GM12878 (cell line): ENCODE data around the gene CDC34. TPM values are rescaled to one million over a fixed set of nuclear protein-coding genes. Genes with fewer than 3 reads are reported as not detected.
A peak's percentile ranks its signal among the peaks of the same experiment; 100 is the strongest.

ENCODE experiments used
- FOXK2 ChIP-seq: fragments of 450-650 bp; IDR thresholded peaks from 2 replicates; pipeline ENCODE4 v1.6.1; 2017; ENCODE audit warnings: mild to moderate bottlenecking, moderate library complexity
- IRF4 ChIP-seq: IDR thresholded peaks from 2 replicates; pipeline ENCODE4 v1.6.1; 2011; ENCODE audit warnings: low read depth, low read length
- LARP7 ChIP-seq: fragments of 450-650 bp; IDR thresholded peaks from 2 replicates; pipeline ENCODE4 v1.6.1; 2017; ENCODE audit warnings: mild to moderate bottlenecking
- MYB ChIP-seq: fragments of 150-350 bp; IDR thresholded peaks from 2 replicates; pipeline ENCODE4 v1.6.1; 2014; ENCODE audit warnings: mild to moderate bottlenecking, low read depth, low read length, borderline replicate concordance
- MYC ChIP-seq: IDR thresholded peaks from 2 replicates; pipeline ENCODE4 v1.6.1; 2011; ENCODE audit warnings: mild to moderate bottlenecking, low read length, moderate library complexity, inconsistent platforms; ENCODE audit not compliant: insufficient read depth, insufficient replicate concordance, insufficient read length, severe bottlenecking
- NFIC ChIP-seq: IDR thresholded peaks from 2 replicates; pipeline ENCODE4 v1.6.1; 2012; ENCODE audit warnings: low read depth, mild to moderate bottlenecking, inconsistent platforms, low read length, moderate library complexity
- NR2C2 ChIP-seq: IDR thresholded peaks from 2 replicates; pipeline ENCODE4 v1.6.1; 2011; ENCODE audit warnings: borderline replicate concordance, low read depth; ENCODE audit not compliant: control insufficient read depth, insufficient read length
- SMARCA5 ChIP-seq: fragments of 450-650 bp; IDR thresholded peaks from 2 replicates; pipeline ENCODE4 v1.6.1; 2017; ENCODE audit warnings: mild to moderate bottlenecking
- SRF ChIP-seq, 2 experiments: IDR thresholded peaks; 2 replicates each; pipeline ENCODE4 v1.6.1; 2011; ENCODE audit warnings: low read depth in 2 of 2, low read length in 2 of 2, mild to moderate bottlenecking in 1 of 2, moderate library complexity in 1 of 2
- STAT1 ChIP-seq: fragments of 450-650 bp; conservative IDR thresholded peaks from 2 replicates; pipeline ENCODE4 v1.6.1; 2014; ENCODE audit warnings: antibody characterized with exemption, mild to moderate bottlenecking
- YY1 ChIP-seq: IDR thresholded peaks from 2 replicates; pipeline ENCODE4 v1.6.1; 2011; ENCODE audit warnings: low read depth, mild to moderate bottlenecking, low read length
- ZZZ3 ChIP-seq: IDR thresholded peaks from 2 replicates; pipeline ENCODE4 v1.6.1; 2011; ENCODE audit warnings: low read depth; ENCODE audit not compliant: control insufficient read depth, insufficient read length
- polyA plus RNA-seq, 11 experiments: library from polyadenylated mRNA; depleted of rRNA in 4 of 11; unstranded in 6 of 11; stranded (reverse) in 5 of 11; fragments of >200 nt; fragmentation: Nextera tagmentation in 4 of 11; fragmentation: Illumina TruSeq in 1 of 11; extraction: Ambion mirVana in 4 of 11; extraction: Trizol in 1 of 11; gene quantifications; 1 replicate in 1 of 11; 2 replicates in 10 of 11; pipeline versions ENCODE4 v1.2.1 to v1.2.3, GENCODE V29; 2011 to 2016; ENCODE audit warnings: inconsistent platforms in 2 of 11, missing spikeins in 2 of 11, low read depth in 1 of 11
- total RNA-seq, 4 experiments: library from RNA; depleted of rRNA in 3 of 4; stranded (reverse); fragments of >200 nt in 3 of 4; fragmentation: Illumina TruSeq in 1 of 4; extraction: Trizol in 1 of 4; gene quantifications; 2 replicates each; pipeline versions ENCODE4 v1.2.1 to v1.2.3, GENCODE V29; 2013 to 2021
- TF ChIP-seq, protein P1 (sequence below): IDR thresholded peaks from 2 replicates; pipeline ENCODE4 v1.6.1; 2012; ENCODE audit warnings: improper control_type of control experiment, low read depth, low read length; ENCODE audit not compliant: insufficient replicate concordance
- TF ChIP-seq, protein P2 (sequence below), 3 experiments: IDR thresholded peaks in 2 of 3; conservative IDR thresholded peaks in 1 of 3; 2 replicates each; pipeline ENCODE4 v1.5.1; 2011; ENCODE audit warnings: low read depth in 3 of 3, low read length in 3 of 3, mild to moderate bottlenecking in 3 of 3, control low read depth in 2 of 3, moderate library complexity in 2 of 3, inconsistent platforms in 1 of 3, mixed read lengths in 1 of 3; ENCODE audit not compliant: control insufficient read depth in 2 of 3, insufficient read depth in 1 of 3; ENCODE audit errors: extremely low read depth in 1 of 3
- TF ChIP-seq, protein P3 (sequence below): fragments of 450-650 bp; IDR thresholded peaks from 2 replicates; pipeline ENCODE4 v1.6.1; 2014; ENCODE audit warnings: mild to moderate bottlenecking
- TF ChIP-seq, protein P4 (sequence below): fragments of 450-650 bp; IDR thresholded peaks from 2 replicates; pipeline ENCODE4 v1.6.1; 2016; ENCODE audit warnings: mild to moderate bottlenecking

Gene CDC34
- total and polyA plus RNA-seq, 10 of the 15 experiments (the other 5 are each of a cell fraction or from before 2014, with no cell fraction given) = 0.31 to 48.9 (median 28.5) TPM

DNA sequence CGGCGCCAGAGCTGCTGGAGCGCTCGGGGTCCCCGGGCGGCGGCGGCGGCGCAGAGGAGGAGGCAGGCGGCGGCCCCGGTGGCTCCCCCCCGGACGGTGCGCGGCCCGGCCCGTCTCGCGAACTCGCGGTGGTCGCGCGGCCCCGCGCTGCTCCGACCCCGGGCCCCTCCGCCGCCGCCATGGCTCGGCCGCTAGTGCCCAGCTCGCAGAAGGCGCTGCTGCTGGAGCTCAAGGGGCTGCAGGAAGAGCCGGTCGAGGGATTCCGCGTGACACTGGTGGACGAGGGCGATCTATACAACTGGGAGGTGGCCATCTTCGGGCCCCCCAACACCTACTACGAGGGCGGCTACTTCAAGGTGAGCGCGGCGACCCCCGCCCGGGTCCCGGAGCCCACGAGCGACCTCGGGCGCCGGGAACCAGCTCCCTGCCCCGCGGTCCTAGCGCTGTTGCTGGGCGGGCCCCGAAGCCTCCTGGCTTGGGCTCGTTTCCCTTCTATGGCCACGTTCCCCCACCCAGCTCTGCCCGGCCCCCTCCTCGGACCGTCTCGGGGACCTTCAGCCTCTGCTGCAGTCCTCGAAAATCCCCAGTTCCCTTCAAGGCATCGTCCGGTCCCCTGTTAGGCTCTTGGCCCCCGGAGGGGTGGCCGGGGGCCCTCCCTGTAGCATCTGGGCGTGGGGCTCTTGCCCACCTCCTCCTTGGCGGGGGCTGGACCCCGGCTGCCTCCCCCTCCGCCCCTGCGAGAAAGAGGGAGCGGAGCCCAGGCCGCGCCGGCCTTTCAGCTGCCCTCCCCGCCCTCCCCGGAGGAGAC lies at the start of gene CDC34 (continued):
- peak; percentile 40; the same call in 1 of the 2 replicates for TF ChIP-seq YY1
- TF ChIP-seq, protein P1, sequence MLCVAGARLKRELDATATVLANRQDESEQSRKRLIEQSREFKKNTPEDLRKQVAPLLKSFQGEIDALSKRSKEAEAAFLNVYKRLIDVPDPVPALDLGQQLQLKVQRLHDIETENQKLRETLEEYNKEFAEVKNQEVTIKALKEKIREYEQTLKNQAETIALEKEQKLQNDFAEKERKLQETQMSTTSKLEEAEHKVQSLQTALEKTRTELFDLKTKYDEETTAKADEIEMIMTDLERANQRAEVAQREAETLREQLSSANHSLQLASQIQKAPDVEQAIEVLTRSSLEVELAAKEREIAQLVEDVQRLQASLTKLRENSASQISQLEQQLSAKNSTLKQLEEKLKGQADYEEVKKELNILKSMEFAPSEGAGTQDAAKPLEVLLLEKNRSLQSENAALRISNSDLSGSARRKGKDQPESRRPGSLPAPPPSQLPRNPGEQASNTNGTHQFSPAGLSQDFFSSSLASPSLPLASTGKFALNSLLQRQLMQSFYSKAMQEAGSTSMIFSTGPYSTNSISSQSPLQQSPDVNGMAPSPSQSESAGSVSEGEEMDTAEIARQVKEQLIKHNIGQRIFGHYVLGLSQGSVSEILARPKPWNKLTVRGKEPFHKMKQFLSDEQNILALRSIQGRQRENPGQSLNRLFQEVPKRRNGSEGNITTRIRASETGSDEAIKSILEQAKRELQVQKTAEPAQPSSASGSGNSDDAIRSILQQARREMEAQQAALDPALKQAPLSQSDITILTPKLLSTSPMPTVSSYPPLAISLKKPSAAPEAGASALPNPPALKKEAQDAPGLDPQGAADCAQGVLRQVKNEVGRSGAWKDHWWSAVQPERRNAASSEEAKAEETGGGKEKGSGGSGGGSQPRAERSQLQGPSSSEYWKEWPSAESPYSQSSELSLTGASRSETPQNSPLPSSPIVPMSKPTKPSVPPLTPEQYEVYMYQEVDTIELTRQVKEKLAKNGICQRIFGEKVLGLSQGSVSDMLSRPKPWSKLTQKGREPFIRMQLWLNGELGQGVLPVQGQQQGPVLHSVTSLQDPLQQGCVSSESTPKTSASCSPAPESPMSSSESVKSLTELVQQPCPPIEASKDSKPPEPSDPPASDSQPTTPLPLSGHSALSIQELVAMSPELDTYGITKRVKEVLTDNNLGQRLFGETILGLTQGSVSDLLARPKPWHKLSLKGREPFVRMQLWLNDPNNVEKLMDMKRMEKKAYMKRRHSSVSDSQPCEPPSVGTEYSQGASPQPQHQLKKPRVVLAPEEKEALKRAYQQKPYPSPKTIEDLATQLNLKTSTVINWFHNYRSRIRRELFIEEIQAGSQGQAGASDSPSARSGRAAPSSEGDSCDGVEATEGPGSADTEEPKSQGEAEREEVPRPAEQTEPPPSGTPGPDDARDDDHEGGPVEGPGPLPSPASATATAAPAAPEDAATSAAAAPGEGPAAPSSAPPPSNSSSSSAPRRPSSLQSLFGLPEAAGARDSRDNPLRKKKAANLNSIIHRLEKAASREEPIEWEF = no peak
- no peak for TF ChIP-seq ZZZ3
- TF ChIP-seq IRF4 = no peak
- 0 out of 2 replicates have a peak, but pooled peaks have one; percentile 17 for TF ChIP-seq LARP7
- no peak for TF ChIP-seq MYC
- TF ChIP-seq, protein P2, sequence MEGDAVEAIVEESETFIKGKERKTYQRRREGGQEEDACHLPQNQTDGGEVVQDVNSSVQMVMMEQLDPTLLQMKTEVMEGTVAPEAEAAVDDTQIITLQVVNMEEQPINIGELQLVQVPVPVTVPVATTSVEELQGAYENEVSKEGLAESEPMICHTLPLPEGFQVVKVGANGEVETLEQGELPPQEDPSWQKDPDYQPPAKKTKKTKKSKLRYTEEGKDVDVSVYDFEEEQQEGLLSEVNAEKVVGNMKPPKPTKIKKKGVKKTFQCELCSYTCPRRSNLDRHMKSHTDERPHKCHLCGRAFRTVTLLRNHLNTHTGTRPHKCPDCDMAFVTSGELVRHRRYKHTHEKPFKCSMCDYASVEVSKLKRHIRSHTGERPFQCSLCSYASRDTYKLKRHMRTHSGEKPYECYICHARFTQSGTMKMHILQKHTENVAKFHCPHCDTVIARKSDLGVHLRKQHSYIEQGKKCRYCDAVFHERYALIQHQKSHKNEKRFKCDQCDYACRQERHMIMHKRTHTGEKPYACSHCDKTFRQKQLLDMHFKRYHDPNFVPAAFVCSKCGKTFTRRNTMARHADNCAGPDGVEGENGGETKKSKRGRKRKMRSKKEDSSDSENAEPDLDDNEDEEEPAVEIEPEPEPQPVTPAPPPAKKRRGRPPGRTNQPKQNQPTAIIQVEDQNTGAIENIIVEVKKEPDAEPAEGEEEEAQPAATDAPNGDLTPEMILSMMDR (IDR thresholded peaks at IDR 0.05 in 2 of 3, conservative IDR thresholded peaks at IDR 0.05 in 1 of 3; ENCODE audit: control insufficient read depth in 2 of 3, extremely low read depth in 1 of 3, insufficient read depth in 1 of 3, low read depth in 3 of 3, low read length in 3 of 3) = no peak
- no peak for TF ChIP-seq STAT1
- TF ChIP-seq, protein P3, sequence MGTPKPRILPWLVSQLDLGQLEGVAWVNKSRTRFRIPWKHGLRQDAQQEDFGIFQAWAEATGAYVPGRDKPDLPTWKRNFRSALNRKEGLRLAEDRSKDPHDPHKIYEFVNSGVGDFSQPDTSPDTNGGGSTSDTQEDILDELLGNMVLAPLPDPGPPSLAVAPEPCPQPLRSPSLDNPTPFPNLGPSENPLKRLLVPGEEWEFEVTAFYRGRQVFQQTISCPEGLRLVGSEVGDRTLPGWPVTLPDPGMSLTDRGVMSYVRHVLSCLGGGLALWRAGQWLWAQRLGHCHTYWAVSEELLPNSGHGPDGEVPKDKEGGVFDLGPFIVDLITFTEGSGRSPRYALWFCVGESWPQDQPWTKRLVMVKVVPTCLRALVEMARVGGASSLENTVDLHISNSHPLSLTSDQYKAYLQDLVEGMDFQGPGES = no peak
- TF ChIP-seq MYB = no peak
- 0 out of 4 replicates have a peak, but pooled peaks of 1 of the 2 experiments have one; percentile 47 for TF ChIP-seq SRF (IDR thresholded peaks at IDR 0.05; ENCODE audit: low read depth in 2 of 2, low read length in 2 of 2)
- TF ChIP-seq, protein P4, sequence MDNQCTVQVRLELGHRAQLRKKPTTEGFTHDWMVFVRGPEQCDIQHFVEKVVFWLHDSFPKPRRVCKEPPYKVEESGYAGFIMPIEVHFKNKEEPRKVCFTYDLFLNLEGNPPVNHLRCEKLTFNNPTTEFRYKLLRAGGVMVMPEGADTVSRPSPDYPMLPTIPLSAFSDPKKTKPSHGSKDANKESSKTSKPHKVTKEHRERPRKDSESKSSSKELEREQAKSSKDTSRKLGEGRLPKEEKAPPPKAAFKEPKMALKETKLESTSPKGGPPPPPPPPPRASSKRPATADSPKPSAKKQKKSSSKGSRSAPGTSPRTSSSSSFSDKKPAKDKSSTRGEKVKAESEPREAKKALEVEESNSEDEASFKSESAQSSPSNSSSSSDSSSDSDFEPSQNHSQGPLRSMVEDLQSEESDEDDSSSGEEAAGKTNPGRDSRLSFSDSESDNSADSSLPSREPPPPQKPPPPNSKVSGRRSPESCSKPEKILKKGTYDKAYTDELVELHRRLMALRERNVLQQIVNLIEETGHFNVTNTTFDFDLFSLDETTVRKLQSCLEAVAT = no peak
- peak; percentile 86 for TF ChIP-seq SMARCA5
- TF ChIP-seq NFIC = no peak
- TF ChIP-seq NR2C2 = no peak
- no peak for TF ChIP-seq FOXK2
- TF ChIP-seq, all 136 proteins: peak for 7
